Chondrocyte (in vitro differentiated cells): ENCODE results near the gene MXI1. TPM values are rescaled to one million over a fixed set of nuclear protein-coding genes. Genes with fewer than 3 reads are reported as not detected.

ENCODE experiments used
- DNase-seq: peaks from one replicate; pipeline ENCODE4 v3.0.0; 2021; ENCODE audit warnings: mixed read lengths, low spot score
- H3K27ac Mint-ChIP-seq: one replicate; pipeline ENCODE4 v1.8.0; 2021; ENCODE audit warnings: mild to moderate bottlenecking, moderate library complexity, mixed read lengths; ENCODE audit not compliant: unreplicated experiment
- H3K27me3 Mint-ChIP-seq: 2 replicates; pipeline ENCODE4 v1.8.0; 2021; ENCODE audit warnings: low read depth, mixed read lengths
- H3K36me3 Mint-ChIP-seq: 2 replicates; pipeline ENCODE4 v1.8.0; 2021; ENCODE audit warnings: low read depth, mixed read lengths
- H3K4me1 Mint-ChIP-seq: 2 replicates; pipeline ENCODE4 v1.8.0; 2021; ENCODE audit warnings: low read depth, mild to moderate bottlenecking, mixed read lengths
- H3K4me3 Mint-ChIP-seq: one replicate; pipeline ENCODE4 v1.8.0; 2021; ENCODE audit warnings: mild to moderate bottlenecking, moderate library complexity, mixed read lengths; ENCODE audit not compliant: unreplicated experiment
- H3K9me3 Mint-ChIP-seq: 2 replicates; pipeline ENCODE4 v1.8.0; 2021; ENCODE audit warnings: low read depth, mixed read lengths
- CTCF ChIP-seq: fragments of 200-600 bp; sonication (generic); IDR thresholded peaks from 2 replicates; pipeline ENCODE4 v1.5.0; 2021; ENCODE audit warnings: antibody characterized with exemption, mild to moderate bottlenecking, moderate library complexity
- total RNA-seq: library from RNA; stranded (reverse); gene quantifications from 3 replicates; pipeline ENCODE4 v1.2.1, GENCODE V29; 2021

Gene MXI1
- total RNA-seq, 1 donor from 2014 or later = 26.8 TPM

- Mint-ChIP-seq H3K36me3 (no peaks in the 10 kb centered on the region), H3K4me3 (no peak overlapping the region)
Observed at GRCh38 chr10:110212119-110213006, 5.0 kb downstream of the MXI1 start.

GRCh38 chr10:110214371-110214826, 7.0 kb downstream of the MXI1 start:
- TF ChIP-seq CTCF = no peak

More at GRCh38 chr10:110212119-110213006, 5.0 kb downstream of the MXI1 start:
- no peaks in the 10 kb centered on the region for H3K27me3 Mint-ChIP-seq
- TF ChIP-seq CTCF = no peak
- peak overlapping the region; percentile 98 for H3K27ac Mint-ChIP-seq
- H3K9me3 Mint-ChIP-seq = no peaks in the 10 kb centered on the region
- peaks cover 57% of the 10 kb centered on the region for H3K4me1 Mint-ChIP-seq
- DNase-seq = no peak

GRCh38 chr10:110215286-110216170, 8.1 kb downstream of the MXI1 start:
- no peaks in the 10 kb centered on the region for H3K27me3 Mint-ChIP-seq
- no peaks in the 10 kb centered on the region for H3K9me3 Mint-ChIP-seq
- H3K27ac Mint-ChIP-seq = peak overlapping the region; percentile 60
- H3K4me1 Mint-ChIP-seq = peaks cover 56% of the 10 kb centered on the region
- H3K36me3 Mint-ChIP-seq = no peaks in the 10 kb centered on the region
- no peak overlapping the region for H3K4me3 Mint-ChIP-seq
- no peak for TF ChIP-seq CTCF
- DNase-seq = no peak

More at GRCh38 chr10:110214371-110214826, 7.0 kb downstream of the MXI1 start:
- no peak for DNase-seq
- Mint-ChIP-seq H3K4me1 (peaks cover 56% of the 10 kb centered on the region), H3K27ac (peak overlapping the region; percentile 74), H3K9me3 (no peaks in the 10 kb centered on the region), H3K36me3 (no peaks in the 10 kb centered on the region), H3K4me3 (no peak overlapping the region), H3K27me3 (no peaks in the 10 kb centered on the region)

GRCh38 chr10:110216240-110216639, 8.8 kb downstream of the MXI1 start:
- Mint-ChIP-seq H3K36me3 (no peaks in the 10 kb centered on the region), H3K4me1 (peaks cover 58% of the 10 kb centered on the region)
- TF ChIP-seq CTCF = no peak

More at GRCh38 chr10:110216240-110216639, 8.8 kb downstream of the MXI1 start:
- no peaks in the 10 kb centered on the region for H3K9me3 Mint-ChIP-seq
- H3K27me3 Mint-ChIP-seq = no peaks in the 10 kb centered on the region
- DNase-seq = no peak
- no peak overlapping the region for H3K27ac Mint-ChIP-seq
- H3K4me3 Mint-ChIP-seq = no peak overlapping the region
